ENCODE results near the gene ATP5F1D.

Gene ATP5F1D

GRCh38 chr19:1280636-1281568 is 39.4 kb downstream of the ATP5F1D start:
- no peak for DNase-seq (ENCODE audit: low read depth in 1 of 2, low spot score in 1 of 2)

GRCh38 chr19:1281569-1282287 is 40.2 kb downstream of the ATP5F1D start:
- DNase-seq (ENCODE audit: low read depth in 1 of 2, low spot score in 1 of 2) = no peak

- no peak for DNase-seq (ENCODE audit: low read depth in 1 of 2, low spot score in 1 of 2)
Observed at GRCh38 chr19:1282588-1283206, 41.1 kb downstream of the ATP5F1D start.

GRCh38 chr19:1283207-1283916 is 41.8 kb downstream of the ATP5F1D start:
- no peak for DNase-seq (ENCODE audit: low read depth in 1 of 2, low spot score in 1 of 2)

GRCh38 chr19:1283917-1284292 is 42.4 kb downstream of the ATP5F1D start:
- DNase-seq (ENCODE audit: low read depth in 1 of 2, low spot score in 1 of 2) = no peak

- DNase-seq (ENCODE audit: low read depth in 1 of 2, low spot score in 1 of 2) = no peak
Observed at GRCh38 chr19:1284293-1284978, 42.9 kb downstream of the ATP5F1D start.

- no peak for DNase-seq (ENCODE audit: low read depth in 1 of 2, low spot score in 1 of 2)
Observed at GRCh38 chr19:1284979-1285736, 43.6 kb downstream of the ATP5F1D start.

- no peak for DNase-seq (ENCODE audit: low read depth in 1 of 2, low spot score in 1 of 2)
Observed at GRCh38 chr19:1285737-1286360, 44.3 kb downstream of the ATP5F1D start, which contains the start of gene EFNA2. Gene EFNA2 (plus strand): TSS chr19:1285873. CDS start chr19:1286169, 296 bp downstream.

GRCh38 chr19:1286487-1287353 is 45.2 kb downstream of the ATP5F1D start:
- DNase-seq (ENCODE audit: low read depth in 1 of 2, low spot score in 1 of 2) = no peak

GRCh38 chr19:1287354-1288225 is 46.0 kb downstream of the ATP5F1D start:
- DNase-seq (ENCODE audit: low read depth in 1 of 2, low spot score in 1 of 2) = no peak

GRCh38 chr19:1288226-1288612 is 46.7 kb downstream of the ATP5F1D start:
- no peak for DNase-seq (ENCODE audit: low read depth in 1 of 2, low spot score in 1 of 2)

- DNase-seq (ENCODE audit: low read depth in 1 of 2, low spot score in 1 of 2) = no peak
Observed at GRCh38 chr19:1288833-1289685, 47.5 kb downstream of the ATP5F1D start.

GRCh38 chr19:1289686-1290025 is 48.1 kb downstream of the ATP5F1D start:
- DNase-seq (ENCODE audit: low read depth in 1 of 2, low spot score in 1 of 2) = no peak

- no peak for DNase-seq (ENCODE audit: low read depth in 1 of 2, low spot score in 1 of 2)
Observed at GRCh38 chr19:1290196-1290702, 48.7 kb downstream of the ATP5F1D start.

- no peak for DNase-seq (ENCODE audit: low read depth in 1 of 2, low spot score in 1 of 2)
Observed at GRCh38 chr19:1290703-1291651, 49.4 kb downstream of the ATP5F1D start.
